ENCODE measurements around the gene CNST.

DNA sequence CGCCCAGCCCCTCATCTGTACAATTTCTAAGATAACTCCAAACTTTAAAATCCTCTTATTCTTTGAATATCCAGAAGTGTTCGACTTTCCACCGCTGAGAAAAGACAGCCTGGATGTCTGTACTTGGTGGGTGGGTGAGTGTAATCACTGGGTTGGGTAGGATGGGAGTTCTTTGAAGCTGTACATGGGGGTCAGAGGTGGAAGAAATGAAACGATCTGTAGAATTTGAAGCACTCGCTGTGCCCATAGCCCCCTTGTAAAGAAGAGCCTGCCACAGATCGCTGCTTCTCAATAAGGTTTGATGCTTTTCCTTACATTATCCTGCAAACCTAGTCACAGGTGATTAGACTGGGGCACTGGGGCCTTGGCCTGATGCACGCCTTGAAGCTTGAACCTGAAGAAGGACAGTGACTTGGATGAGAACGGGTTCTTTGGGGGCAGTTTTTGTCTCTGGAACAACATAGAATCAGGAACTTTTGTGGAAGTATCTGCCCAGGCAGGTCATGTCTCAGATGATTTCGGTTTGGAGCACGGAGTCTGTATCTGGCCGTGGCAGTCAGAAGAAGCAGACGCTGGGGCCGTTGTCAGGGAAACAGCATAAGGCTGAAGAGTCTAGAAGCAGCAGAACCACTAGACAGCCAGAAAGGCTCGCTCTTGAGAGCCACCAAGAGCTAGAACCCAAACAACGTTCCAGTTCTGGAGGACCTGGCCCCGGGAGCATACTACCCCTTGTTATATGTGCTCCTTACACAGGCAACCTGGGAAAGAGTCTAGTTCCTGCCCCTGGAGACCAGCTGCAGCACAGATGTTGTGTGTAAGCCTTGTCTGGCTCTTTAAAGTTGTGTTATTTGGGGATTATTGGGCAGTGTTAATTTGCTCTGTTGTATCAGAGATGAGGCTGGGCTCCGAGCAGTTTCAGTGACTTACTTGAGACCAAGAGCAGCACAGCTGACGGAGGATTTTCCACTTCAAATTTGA is 112.8 kb downstream of the CNST start:
- TF ChIP-seq POLR2A (IDR thresholded peaks at IDR 0.05), result no peak
- TF ChIP-seq, protein P1, sequence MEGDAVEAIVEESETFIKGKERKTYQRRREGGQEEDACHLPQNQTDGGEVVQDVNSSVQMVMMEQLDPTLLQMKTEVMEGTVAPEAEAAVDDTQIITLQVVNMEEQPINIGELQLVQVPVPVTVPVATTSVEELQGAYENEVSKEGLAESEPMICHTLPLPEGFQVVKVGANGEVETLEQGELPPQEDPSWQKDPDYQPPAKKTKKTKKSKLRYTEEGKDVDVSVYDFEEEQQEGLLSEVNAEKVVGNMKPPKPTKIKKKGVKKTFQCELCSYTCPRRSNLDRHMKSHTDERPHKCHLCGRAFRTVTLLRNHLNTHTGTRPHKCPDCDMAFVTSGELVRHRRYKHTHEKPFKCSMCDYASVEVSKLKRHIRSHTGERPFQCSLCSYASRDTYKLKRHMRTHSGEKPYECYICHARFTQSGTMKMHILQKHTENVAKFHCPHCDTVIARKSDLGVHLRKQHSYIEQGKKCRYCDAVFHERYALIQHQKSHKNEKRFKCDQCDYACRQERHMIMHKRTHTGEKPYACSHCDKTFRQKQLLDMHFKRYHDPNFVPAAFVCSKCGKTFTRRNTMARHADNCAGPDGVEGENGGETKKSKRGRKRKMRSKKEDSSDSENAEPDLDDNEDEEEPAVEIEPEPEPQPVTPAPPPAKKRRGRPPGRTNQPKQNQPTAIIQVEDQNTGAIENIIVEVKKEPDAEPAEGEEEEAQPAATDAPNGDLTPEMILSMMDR (IDR thresholded peaks at IDR 0.05), result no peak
